ENCODE measurements around the gene PLA2G4B. TPM values are rescaled to one million over a fixed set of nuclear protein-coding genes. Genes with fewer than 3 reads are reported as not detected.

Gene PLA2G4B
- total and polyA plus RNA-seq, 9 of the 15 experiments (the other 6 are each of a cell fraction or from before 2014, with no cell fraction given): 0.07 to 6.1 (median 2.8) TPM

- Histone ChIP-seq H3K4me2 (ENCODE audit: insufficient read depth, low read length) (no peak overlapping the region), H3K36me3 (ENCODE audit: control insufficient read depth, insufficient read depth, low read length) (peaks cover 4% of the 10 kb centered on the region; the same call in 2 of the 3 replicates), H2AFZ (ENCODE audit: low read depth, low read length) (no peak overlapping the region), H3K9ac (ENCODE audit: insufficient read depth in 1 of 2, low read depth in 2 of 2, low read length in 2 of 2) (no peak overlapping the region), H3K79me2 (ENCODE audit: control insufficient read depth, insufficient read depth, low read length) (no peaks in the 10 kb centered on the region), H3K9me3 (replicated peaks; ENCODE audit: control insufficient read depth, insufficient read depth, low read depth, low read length) (no peaks in the 10 kb centered on the region), H3K27me3 (ENCODE audit: control insufficient read depth in 2 of 2, insufficient read depth in 2 of 2, low read length in 2 of 2) (no peaks in the 10 kb centered on the region), H3K4me1 (replicated peaks in 1 of 2; ENCODE audit: control insufficient read depth in 2 of 2, insufficient read depth in 2 of 2, low read length in 2 of 2) (peaks cover 3 to 7% of the 10 kb centered on the region in 2 experiments; a peak in 3 of 5 replicates), H3K9me1 (ENCODE audit: control insufficient read depth, insufficient read depth, low read length) (no peaks in the 10 kb centered on the region), H3K4me3 (no peak overlapping the region), H4K20me1 (replicated peaks; ENCODE audit: control insufficient read depth, insufficient read depth, low read length) (0 out of 2 replicates have a peak, but pooled peaks cover 4% of the 10 kb centered on the region), H3K27ac (ENCODE audit: extremely low read depth, low read depth, low read length) (no peak overlapping the region)
- ChIA-PET CTCF (ENCODE audit: low intra/inter-chr PET ratio) (interaction anchor here (3.1 to 3.9 kb wide), 2 partner anchors 39 to 347 kb away, joined by 17 to 98 read pairs; partner anchors contain the start of gene MAPKBP1), POLR2A (interaction anchor here (0.5 to 2.7 kb wide), 5 partner anchors 9 to 240 kb away, joined by 3 to 15 read pairs (median 3); partner anchors contain the start of gene MAPKBP1)
- ATAC-seq (no peak), DNase-seq (ENCODE audit: extremely low read depth in 1 of 4, low spot score in 3 of 4) (peak in 2 of 4 experiments; percentile 31 to 38), FAIRE-seq (no peak)
- BruUV-seq (replicated peaks): no TSS peak
- in situ Hi-C loops (cut with MboI) (loop anchor here (5.0 to 25.0 kb wide), 3 partner anchors 41 to 351 kb away; partner anchors contain the start of gene MAPKBP1), intact Hi-C loops (cut with micrococcal nuclease) (loop anchor here (5.0 kb wide), 1 partner anchor 89 kb away; no protein-coding TSS in a partner anchor)
- 63% methylated on average over 10 of the region's 11 CpGs for WGBS (ENCODE audit: insufficient coverage, low coverage, missing lambda C conversion rate)
- TF ChIP-seq ZEB2 (IDR thresholded peaks at IDR 0.05) (no peak), NFIC (IDR thresholded peaks at IDR 0.05) (peak; percentile 27; the same call in 1 of the 2 replicates)
Measured at GRCh38 chr15:41812820-41813375, 25.7 kb upstream of the PLA2G4B start.

GRCh38 chr15:41813426-41813825 is 25.2 kb upstream of the PLA2G4B start:
- Histone ChIP-seq H3K4me1 (replicated peaks in 1 of 2; ENCODE audit: control insufficient read depth in 2 of 2, insufficient read depth in 2 of 2, low read length in 2 of 2) (peaks cover 3 to 7% of the 10 kb centered on the region in 2 experiments; a peak in 3 of 5 replicates), H3K4me3 (no peak overlapping the region), H3K79me2 (ENCODE audit: control insufficient read depth, insufficient read depth, low read length) (no peaks in the 10 kb centered on the region), H3K4me2 (ENCODE audit: insufficient read depth, low read length) (no peak overlapping the region), H3K9me1 (ENCODE audit: control insufficient read depth, insufficient read depth, low read length) (no peaks in the 10 kb centered on the region), H2AFZ (ENCODE audit: low read depth, low read length) (no peak overlapping the region), H4K20me1 (replicated peaks; ENCODE audit: control insufficient read depth, insufficient read depth, low read length) (0 out of 2 replicates have a peak, but pooled peaks cover 4% of the 10 kb centered on the region), H3K27ac (ENCODE audit: extremely low read depth, low read depth, low read length) (no peak overlapping the region), H3K9me3 (replicated peaks; ENCODE audit: control insufficient read depth, insufficient read depth, low read depth, low read length) (no peaks in the 10 kb centered on the region), H3K36me3 (ENCODE audit: control insufficient read depth, insufficient read depth, low read length) (peaks cover 4% of the 10 kb centered on the region; the same call in 2 of the 3 replicates), H3K9ac (ENCODE audit: insufficient read depth in 1 of 2, low read depth in 2 of 2, low read length in 2 of 2) (no peak overlapping the region), H3K27me3 (ENCODE audit: control insufficient read depth in 2 of 2, insufficient read depth in 2 of 2, low read length in 2 of 2) (no peaks in the 10 kb centered on the region)
- BruUV-seq (replicated peaks): no TSS peak
- WGBS (ENCODE audit: insufficient coverage, low coverage, missing lambda C conversion rate): 55% methylated on average over 7 of the region's 8 CpGs
- TF ChIP-seq ZNF318 (IDR thresholded peaks at IDR 0.05; ENCODE audit: borderline replicate concordance in 1 of 2, low read depth in 1 of 2) (no peak), TCF7L2 (IDR thresholded peaks at IDR 0.05; ENCODE audit: low read depth, low read length) (no peak), TRIM28 (IDR thresholded peaks at IDR 0.05) (no peak), KLF13 (tag; IDR thresholded peaks at IDR 0.05; ENCODE audit: borderline replicate concordance, low read depth) (no peak)
- no peak for DNase-seq (ENCODE audit: extremely low read depth in 1 of 4, low spot score in 3 of 4)
- no peak for FAIRE-seq
- POLR2A ChIA-PET: interaction anchor here (0.5 to 0.6 kb wide), 2 partner anchors 151 to 241 kb away, joined by 3 to 5 read pairs; no protein-coding TSS in a partner anchor
- ATAC-seq: no peak
- CTCF ChIA-PET (ENCODE audit: low intra/inter-chr PET ratio): no interaction called here
- in situ Hi-C loops (cut with MboI) (loop anchor here (5.0 to 25.0 kb wide), 3 partner anchors 41 to 351 kb away; partner anchors contain the start of gene MAPKBP1), intact Hi-C loops (cut with micrococcal nuclease) (loop anchor here (5.0 kb wide), 1 partner anchor 89 kb away; no protein-coding TSS in a partner anchor)

All from K562 (cell line).